H4 (cell line): ENCODE data around the gene TPSB2. TPM values are rescaled to one million over a fixed set of nuclear protein-coding genes. Genes with fewer than 3 reads are reported as not detected.
"Not testable (repeated sequence)": the region's sequence is repeated elsewhere in the genome, so short reads cannot be mapped to it uniquely, and the experiment has no call there.

Experiments
- DNase-seq: peaks from one replicate; pipeline ENCODE4 v3.0.0-alpha.2; 2015; ENCODE audit warnings: low spot score
- total RNA-seq: library from RNA; depleted of rRNA; stranded (reverse); fragments of >200 nt; shearing (Covaris generic); gene quantifications from 2 replicates; pipeline ENCODE4 v1.2.3, GENCODE V29; 2014

Gene TPSB2
- total RNA-seq, 1 experiment from 2014 or later, result 0.17 TPM

DNA sequence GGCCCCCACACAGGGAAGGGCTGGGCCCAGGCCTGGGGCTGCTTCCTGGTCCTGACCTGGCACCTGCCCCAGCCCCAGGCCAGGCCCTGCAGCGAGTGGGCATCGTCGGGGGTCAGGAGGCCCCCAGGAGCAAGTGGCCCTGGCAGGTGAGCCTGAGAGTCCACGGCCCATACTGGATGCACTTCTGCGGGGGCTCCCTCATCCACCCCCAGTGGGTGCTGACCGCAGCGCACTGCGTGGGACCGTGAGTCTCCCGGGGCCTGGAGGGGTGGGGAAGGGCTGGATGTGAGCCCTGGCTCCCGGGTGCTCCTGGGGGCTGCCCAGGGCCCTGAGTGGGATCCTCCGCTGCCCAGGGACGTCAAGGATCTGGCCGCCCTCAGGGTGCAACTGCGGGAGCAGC, 11.1 kb upstream of the TPSB2 start:
- DNase-seq, result not testable (repeated sequence)

GRCh38 chr16:1240436-1240835, 10.5 kb upstream of the TPSB2 start, which contains the start of gene TPSAB1:
Gene TPSAB1, plus strand, starts transcription at chr16:1240705. Its CDS starts 234 bp downstream, at chr16:1240939.
- DNase-seq, result not testable (repeated sequence)

- not testable (repeated sequence) for DNase-seq
These were observed 9.6 kb upstream of the TPSB2 start for GRCh38 chr16:1239575-1239974.

GRCh38 chr16:1238909-1239308, 8.9 kb upstream of the TPSB2 start:
- DNase-seq, result not testable (repeated sequence)

- DNase-seq, result no peak
These were observed 8.0 kb upstream of the TPSB2 start for GRCh38 chr16:1237990-1238389.

GRCh38 chr16:1236659-1237058, 6.7 kb upstream of the TPSB2 start:
- not testable (repeated sequence) for DNase-seq

DNA sequence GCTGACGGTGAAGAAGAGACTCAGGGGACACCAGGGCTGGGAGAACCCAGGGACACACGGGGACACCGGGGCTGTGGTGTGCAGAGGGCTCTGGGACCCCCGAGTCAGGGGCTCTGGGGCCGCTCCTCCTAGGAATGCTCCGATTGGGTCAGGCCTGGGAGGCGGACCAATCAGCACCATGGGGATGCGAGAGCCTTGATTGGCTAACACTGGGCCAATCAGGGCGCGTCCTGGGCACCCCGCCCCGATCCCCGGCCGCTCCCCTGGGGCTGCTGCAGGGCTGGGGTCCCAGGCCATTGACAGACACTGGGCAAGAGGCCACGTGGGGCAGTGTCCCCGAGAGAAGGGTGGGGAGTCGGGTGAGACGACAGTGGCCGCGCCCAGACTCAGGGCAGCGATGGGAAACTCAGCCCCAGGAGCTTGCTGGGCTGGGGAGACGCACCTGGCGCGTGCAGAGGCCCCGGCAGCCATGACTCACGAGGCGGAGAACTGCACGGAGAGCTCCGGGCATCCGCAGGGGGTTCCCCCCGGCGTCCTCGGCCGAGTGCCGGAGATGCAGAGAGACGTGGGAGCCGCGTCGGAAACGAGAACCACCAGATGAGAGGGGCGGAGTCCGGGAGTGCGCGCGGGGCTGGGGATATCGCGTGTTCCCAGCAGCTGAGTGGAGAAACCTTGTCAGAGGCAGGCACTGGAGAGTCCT, 2.2 kb upstream of the TPSB2 start:
- DNase-seq, result not testable (repeated sequence)

GRCh38 chr16:1231301-1231700, 1.3 kb upstream of the TPSB2 start:
- not testable (repeated sequence) for DNase-seq

DNA sequence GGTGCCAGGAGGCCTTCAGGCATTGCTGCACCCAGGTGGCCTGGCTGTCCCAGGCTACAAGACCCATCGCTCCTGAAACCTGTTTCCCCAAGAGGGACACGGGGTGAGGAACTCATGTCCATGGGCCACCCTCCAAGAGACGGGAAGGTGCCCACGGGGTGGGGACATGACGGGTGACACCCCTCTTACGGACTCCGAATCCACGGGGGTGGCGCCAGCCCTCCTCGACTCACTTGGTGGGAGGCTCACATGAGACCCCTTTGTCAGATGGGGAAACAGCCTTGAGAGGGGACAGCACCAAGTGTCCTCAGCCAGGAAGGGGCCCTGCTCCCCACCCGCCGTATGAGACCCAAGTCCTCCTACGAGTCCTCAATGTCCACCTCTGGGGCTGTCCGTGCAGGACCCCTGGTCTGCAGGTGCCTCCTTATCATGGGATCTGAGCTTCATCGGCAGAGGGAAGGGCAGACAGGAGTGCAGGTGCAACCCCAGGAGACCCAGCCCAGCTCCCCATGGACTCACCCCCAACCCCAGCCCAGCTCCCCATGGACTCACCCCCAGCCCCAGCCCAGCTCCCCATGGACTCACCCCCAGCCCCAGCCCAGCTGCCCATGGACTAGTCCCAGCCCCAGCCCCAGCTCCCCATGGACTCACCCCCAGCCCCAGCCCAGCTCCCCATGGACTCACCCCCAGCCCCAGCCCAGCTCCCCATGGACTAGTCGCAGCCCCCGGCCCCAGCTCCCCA, 658 bp upstream of the TPSB2 start:
- DNase-seq, result not testable (repeated sequence)

- DNase-seq, result not testable (repeated sequence)
These were observed 508 bp downstream of the TPSB2 start for GRCh38 chr16:1229476-1229875.

- not testable (repeated sequence) for DNase-seq
These were observed 1.8 kb downstream of the TPSB2 start for GRCh38 chr16:1228227-1228626.

- DNase-seq, result not testable (repeated sequence)
These were observed 3.3 kb downstream of the TPSB2 start for GRCh38 chr16:1226692-1227091.

DNA sequence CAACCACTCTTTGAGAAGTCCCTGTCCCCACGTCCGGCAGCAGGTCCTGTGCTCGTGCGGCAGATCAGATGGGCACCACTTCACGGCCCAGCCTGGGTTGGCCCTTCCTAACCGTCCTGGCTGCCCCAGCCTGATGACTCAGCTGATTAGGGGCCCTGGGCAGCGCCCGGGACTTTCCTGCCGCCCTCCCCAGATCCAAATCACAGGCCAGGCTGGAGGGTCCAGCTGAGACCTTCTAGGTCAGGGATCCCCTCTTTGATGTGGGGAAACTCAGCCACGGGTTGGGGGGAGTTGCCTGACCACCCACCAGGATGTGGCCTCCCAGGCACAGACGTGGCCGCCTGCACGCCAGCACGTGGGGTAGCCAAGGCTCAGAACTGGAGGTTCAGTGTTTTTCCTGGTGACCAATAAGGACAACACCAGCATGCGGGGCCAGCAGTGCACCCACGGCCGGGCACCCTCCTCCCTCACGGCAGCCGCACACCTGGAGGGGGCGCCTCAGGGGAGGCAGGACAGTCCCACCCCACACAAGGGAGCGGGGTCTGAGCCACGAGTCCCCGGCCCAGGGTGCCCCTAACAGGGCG, 4.2 kb downstream of the TPSB2 start:
- not testable (repeated sequence) for DNase-seq

DNA sequence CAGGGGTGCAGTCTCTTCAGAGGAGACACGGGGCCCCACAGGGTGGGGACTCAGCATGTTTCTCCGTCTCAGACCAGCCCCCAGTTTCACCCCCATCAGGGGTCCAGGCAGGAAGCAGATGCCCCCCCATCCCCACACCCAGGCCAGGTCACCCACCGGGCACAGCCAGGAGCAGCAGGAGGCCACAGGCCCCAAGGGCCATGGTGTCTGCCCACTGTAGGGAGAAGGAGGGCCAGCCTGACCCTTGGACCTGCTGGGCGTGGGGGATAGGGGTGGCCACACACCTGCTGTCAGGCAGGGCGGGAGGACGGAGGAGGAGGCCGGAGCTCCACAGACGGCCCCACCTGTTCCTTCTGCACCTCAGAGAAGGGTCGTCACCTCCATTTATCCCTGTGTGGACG, 4.9 kb downstream of the TPSB2 start, which contains the start of gene TPSG1:
Gene TPSG1 (minus strand): TSS at position 218 of the 401 bp plus-strand sequence. CDS start 16 bp downstream, at position 202.
- no peak for DNase-seq

GRCh38 chr16:1224558-1224957, 5.4 kb downstream of the TPSB2 start:
- no peak for DNase-seq

GRCh38 chr16:1223355-1224214, 6.4 kb downstream of the TPSB2 start:
- DNase-seq, result no peak

DNA sequence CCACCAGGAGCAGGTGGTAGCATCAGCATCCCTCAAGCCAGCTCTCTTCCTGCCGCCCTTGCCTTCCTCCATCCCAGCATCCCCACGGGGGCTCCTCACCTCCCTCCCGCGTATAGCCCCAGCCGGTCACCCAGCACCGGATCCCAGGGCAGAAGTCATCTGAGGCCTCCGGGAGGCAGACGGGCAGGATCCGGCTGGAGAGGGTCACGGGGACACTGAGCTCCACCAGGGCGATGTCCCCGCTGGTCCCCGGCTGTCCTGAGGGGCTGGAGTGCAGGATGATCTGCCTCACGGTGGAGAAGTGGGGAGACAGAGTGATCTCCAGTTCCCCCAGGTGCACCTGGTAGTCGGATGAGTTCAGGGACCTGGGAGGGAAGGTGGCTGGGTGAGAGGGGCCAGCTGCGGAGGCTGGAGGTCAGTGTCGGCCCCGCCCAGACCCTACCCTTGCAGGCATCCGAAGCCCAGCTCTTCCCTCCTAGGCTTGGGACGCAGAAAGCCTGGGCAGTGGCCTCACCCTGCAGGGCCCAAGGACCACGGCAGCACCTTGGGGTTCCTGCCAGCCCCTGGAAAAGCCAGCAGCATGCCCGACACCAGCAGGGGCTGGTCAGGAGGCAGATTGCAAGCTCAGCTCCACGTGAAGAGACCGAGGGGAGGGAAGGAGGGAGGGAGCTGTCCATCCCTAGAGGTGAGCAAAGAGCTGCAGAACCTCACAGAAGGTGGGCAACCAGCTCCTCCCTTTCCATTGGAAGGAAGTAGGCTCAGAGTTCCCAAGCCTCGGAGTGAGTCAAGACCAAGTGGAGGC, 7.2 kb downstream of the TPSB2 start:
- DNase-seq, result no peak

DNA sequence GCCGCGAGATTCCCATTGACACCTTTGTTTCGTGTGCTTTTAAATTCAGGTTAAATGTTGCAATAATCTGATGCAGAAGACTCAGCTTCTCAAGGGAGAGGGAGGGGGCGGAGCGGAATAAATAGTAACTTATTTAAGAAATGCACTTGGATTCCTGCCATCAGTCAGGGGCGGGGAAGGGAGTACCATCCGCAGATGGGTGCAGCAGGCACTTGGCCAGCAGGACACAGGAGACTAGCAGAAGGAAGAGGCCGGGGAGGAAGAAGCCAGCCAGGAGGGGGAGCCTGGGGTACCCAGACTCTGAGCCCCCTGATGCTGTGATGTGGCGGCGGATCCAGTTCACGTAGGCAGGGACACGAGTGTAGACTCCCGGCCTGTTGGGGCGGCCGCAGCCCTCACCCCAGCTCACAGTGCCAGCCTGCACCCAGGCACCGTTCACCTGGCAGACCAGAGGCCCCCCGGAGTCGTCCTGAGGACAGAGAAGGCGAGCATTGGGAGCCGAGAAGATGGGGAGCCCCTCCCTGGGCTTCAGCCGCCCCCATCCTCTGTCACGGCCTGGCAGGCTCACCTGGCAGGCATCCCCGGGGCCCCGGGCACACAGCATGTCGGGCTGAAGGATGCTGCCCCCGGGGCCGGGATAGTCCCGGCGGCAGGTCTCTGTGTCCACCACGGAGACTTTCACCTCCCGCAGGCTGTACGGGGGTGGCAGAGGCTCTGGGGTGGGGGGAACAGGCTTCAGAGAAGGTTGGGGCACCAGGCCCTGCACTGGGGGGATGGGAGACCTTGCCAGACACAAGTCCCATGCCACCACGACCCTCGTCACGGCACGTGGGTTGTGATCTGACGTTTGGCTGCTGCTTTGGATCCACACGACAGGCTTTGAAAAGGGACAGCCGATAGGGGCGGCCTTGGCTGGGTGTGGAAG, 8.1 kb downstream of the TPSB2 start:
- DNase-seq, result no peak

GRCh38 chr16:1220841-1221627, 8.9 kb downstream of the TPSB2 start:
- no peak for DNase-seq
